ENCODE measurements around the gene GPX2. TPM values are rescaled to one million over a fixed set of nuclear protein-coding genes. Genes with fewer than 3 reads are reported as not detected.

The GPX2 gene
- total and polyA plus RNA-seq, 10 of the 15 experiments (the other 5 are each of a cell fraction or from before 2014, with no cell fraction given), result not detected

DNA sequence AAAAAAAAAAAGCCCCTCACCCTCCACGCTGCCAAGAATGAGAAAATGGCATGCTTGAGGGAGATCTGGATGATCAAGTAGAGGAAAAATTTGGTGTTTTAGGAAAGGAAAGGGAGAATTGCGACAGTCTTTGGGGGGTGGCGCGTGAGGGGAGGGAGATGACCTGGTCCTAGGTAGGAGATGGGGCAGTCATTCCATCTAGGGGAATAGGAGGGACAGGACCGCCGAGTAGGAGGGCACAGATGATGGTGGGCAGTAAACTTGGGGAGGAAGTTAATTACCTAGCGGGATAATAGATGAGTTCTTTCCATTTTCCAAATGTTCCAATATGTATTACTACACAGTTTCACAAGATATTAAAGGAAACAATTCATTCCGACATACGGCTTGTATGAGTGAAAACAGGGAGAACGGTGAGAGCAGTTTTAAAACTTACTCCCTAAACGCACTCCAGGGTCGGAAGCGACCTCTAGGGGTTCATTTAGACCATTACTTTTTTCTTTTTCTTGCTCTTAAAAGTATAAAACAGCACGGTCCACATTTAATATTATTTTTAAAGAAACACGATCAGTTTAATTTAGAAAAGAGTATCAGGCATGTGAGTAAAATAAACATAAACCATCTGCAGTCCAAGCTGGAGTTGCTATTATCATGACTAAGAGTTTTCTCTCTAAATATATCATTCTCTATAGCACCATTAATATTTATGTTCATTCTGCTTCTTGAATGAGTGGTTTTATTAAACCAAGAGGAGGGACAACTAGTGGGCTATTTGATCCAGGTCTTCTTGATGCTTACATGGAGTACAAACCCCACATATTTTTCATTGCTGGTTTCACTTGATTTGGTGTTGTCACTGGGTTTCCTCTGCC lies 41.1 kb upstream of the GPX2 start:
- RAD21 ChIA-PET (ENCODE audit: unreplicated experiment), result interaction anchor here (0.7 to 3.9 kb wide), 4 partner anchors 27 to 432 kb away, joined by 3 to 28 read pairs (median 4); no protein-coding TSS in a partner anchor
- POLR2A ChIA-PET, result interaction anchor here (0.7 kb wide), 1 partner anchor 420 kb away, joined by 9 read pairs; no protein-coding TSS in a partner anchor
- CTCF ChIA-PET, result interaction anchor here (0.7 to 9.5 kb wide), 15 partner anchors 8 to 340 kb away, joined by 3 to 109 read pairs (median 4); no protein-coding TSS in a partner anchor
- Histone ChIP-seq H3K36me3 (ENCODE audit: control insufficient read depth in 2 of 2, insufficient read depth in 2 of 2, low read length in 1 of 2) (no peaks in the 10 kb centered on the region), H3K4me3 (no peak overlapping the region), H3K4me1 (ENCODE audit: control insufficient read depth, insufficient read depth, low read length) (peaks cover 4% of the 10 kb centered on the region; the same call in 1 of the 2 replicates), H2AFZ (ENCODE audit: control insufficient read depth, low read depth, low read length) (peak overlapping the region; percentile 64), H3K27ac (ENCODE audit: control insufficient read depth, insufficient read depth) (no peak overlapping the region), H3K27me3 (replicated peaks in 1 of 2; ENCODE audit: control insufficient read depth in 2 of 2, insufficient read depth in 2 of 2, low read length in 1 of 2) (no peaks in the 10 kb centered on the region), H3K9ac (ENCODE audit: control insufficient read depth, insufficient read depth, low read length) (no peak overlapping the region), H3K9me3 (replicated peaks; ENCODE audit: control insufficient read depth, insufficient read depth, low read length) (no peaks in the 10 kb centered on the region), H4K20me1 (ENCODE audit: control insufficient read depth, insufficient read depth) (no peaks in the 10 kb centered on the region), H3K4me2 (ENCODE audit: control insufficient read depth, insufficient read depth) (peak overlapping the region; percentile 62), H3K79me2 (ENCODE audit: control insufficient read depth, insufficient read depth, low read length) (peaks cover 17% of the 10 kb centered on the region)
- 10% methylated on average over 15 of the region's 15 CpGs for WGBS (ENCODE audit: insufficient coverage, insufficient replicate concordance, low lambda C conversion rate, missing lambda C conversion rate)
- FAIRE-seq (no peak), DNase-seq (ENCODE audit: low read depth, low spot score) (no peak), ATAC-seq (no peak)
- in situ Hi-C loops (cut with MboI), result loop anchor here (5.0 kb wide), 1 partner anchor 156 kb away; no protein-coding TSS in a partner anchor
- intact Hi-C loops (cut with micrococcal nuclease; ENCODE audit: unreplicated experiment), result loop anchor here (1.0 to 10.0 kb wide), 4 partner anchors 160 to 309 kb away; no protein-coding TSS in a partner anchor
- TF ChIP-seq SMC3 (IDR thresholded peaks at IDR 0.05; ENCODE audit: borderline replicate concordance, low read length) (peak; percentile 60; the same call in 1 of the 2 replicates), ZNF207 (IDR thresholded peaks at IDR 0.05; ENCODE audit: borderline replicate concordance) (no peak), PAX8 (IDR thresholded peaks at IDR 0.05) (no peak), ZBED1 (IDR thresholded peaks at IDR 0.05; ENCODE audit: borderline replicate concordance) (no peak), RAD21 (IDR thresholded peaks at IDR 0.05; ENCODE audit: insufficient read depth, low read depth, low read length) (peak; percentile 89), GATAD2B (conservative IDR thresholded peaks at IDR 0.05; ENCODE audit: low read depth) (no peak), SIN3A (IDR thresholded peaks at IDR 0.05; ENCODE audit: low read depth, low read length) (no peak), NR2C1 (IDR thresholded peaks at IDR 0.05) (no peak)
- TF ChIP-seq, protein P1, sequence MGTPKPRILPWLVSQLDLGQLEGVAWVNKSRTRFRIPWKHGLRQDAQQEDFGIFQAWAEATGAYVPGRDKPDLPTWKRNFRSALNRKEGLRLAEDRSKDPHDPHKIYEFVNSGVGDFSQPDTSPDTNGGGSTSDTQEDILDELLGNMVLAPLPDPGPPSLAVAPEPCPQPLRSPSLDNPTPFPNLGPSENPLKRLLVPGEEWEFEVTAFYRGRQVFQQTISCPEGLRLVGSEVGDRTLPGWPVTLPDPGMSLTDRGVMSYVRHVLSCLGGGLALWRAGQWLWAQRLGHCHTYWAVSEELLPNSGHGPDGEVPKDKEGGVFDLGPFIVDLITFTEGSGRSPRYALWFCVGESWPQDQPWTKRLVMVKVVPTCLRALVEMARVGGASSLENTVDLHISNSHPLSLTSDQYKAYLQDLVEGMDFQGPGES (IDR thresholded peaks at IDR 0.05), result no peak
- TF ChIP-seq, protein P2, sequence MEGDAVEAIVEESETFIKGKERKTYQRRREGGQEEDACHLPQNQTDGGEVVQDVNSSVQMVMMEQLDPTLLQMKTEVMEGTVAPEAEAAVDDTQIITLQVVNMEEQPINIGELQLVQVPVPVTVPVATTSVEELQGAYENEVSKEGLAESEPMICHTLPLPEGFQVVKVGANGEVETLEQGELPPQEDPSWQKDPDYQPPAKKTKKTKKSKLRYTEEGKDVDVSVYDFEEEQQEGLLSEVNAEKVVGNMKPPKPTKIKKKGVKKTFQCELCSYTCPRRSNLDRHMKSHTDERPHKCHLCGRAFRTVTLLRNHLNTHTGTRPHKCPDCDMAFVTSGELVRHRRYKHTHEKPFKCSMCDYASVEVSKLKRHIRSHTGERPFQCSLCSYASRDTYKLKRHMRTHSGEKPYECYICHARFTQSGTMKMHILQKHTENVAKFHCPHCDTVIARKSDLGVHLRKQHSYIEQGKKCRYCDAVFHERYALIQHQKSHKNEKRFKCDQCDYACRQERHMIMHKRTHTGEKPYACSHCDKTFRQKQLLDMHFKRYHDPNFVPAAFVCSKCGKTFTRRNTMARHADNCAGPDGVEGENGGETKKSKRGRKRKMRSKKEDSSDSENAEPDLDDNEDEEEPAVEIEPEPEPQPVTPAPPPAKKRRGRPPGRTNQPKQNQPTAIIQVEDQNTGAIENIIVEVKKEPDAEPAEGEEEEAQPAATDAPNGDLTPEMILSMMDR (IDR thresholded peaks at IDR 0.05 in 2 of 3, conservative IDR thresholded peaks at IDR 0.05 in 1 of 3; ENCODE audit: control insufficient read depth in 2 of 3, extremely low read depth in 1 of 3, insufficient read depth in 1 of 3, low read depth in 3 of 3, low read length in 3 of 3), result peak; percentile 63 to 83 (median 70)
- no TSS peak for BruUV-seq (replicated peaks)
- SMC1A ChIA-PET (ENCODE audit: uncharacterized antibody, unreplicated experiment), result interaction anchor here (0.7 to 4.5 kb wide), 6 partner anchors 23 to 161 kb away, joined by 3 to 18 read pairs (median 8); no protein-coding TSS in a partner anchor

All from GM12878 (cell line).